ENCODE results near the gene GRIN3B.

DNA sequence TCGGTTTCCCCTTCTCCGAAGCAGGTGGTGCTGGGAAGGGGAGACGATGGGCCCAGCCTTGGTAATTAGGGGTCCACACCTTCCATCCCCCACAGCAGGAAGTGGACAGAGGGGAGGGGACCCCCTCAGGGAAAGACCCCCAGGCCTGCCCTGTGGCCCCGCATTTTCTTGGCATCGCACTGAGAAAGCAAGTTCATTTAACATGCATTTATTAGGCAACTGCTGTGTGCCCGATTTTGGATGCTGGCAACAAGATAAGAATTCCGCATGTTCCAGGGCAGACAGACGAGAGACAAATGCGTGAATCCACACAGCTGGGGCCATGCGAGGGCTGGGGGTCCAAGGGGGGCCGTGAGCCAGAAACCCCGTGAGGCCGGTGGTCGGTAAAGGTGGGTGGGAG lies 45.9 kb upstream of the GRIN3B start:
- no peak for TF ChIP-seq CTCF (IDR thresholded peaks at IDR 0.05)
- no peak for TF ChIP-seq POLR2A (IDR thresholded peaks at IDR 0.05)

Data from breast epithelium (tissue), 3 donors.